ENCODE data around the gene CRLF1. TPM values are rescaled to one million over a fixed set of nuclear protein-coding genes. Genes with fewer than 3 reads are reported as not detected.
A peak's percentile ranks its signal among the peaks of the same experiment; 100 is the strongest.
"Not testable (repeated sequence)": the region's sequence is repeated elsewhere in the genome, so short reads cannot be mapped to it uniquely, and the experiment has no call there.

The CRLF1 gene
- total and polyA plus RNA-seq, 12 donors = 0.44 to 111 (median 21.3) TPM

DNA sequence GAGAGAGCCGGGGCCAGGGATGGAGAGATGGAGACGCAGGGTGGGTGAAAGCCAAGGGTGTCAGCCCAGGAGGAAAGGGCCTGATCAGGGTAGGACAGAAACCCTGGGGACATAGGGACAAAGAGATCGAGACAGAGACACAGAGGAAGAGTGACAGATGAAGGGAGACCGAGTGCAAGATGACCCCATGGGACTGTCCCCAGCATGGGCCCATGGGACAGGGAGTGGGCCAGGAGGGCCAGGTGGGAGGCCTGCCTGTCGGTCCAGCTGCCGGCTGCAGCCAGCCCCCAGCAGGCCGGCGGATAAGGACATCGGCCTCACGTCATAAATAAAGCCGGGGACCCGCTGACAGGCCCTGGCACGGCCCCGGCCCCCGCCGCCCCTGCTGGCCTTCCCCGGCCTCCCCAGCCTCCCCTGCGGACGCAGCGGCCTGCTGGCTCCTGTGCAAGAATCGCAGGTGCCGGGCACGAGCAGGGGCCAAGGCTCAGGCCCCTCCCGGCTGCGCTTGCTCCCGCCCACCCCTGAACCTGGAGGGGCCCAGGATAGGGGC is 11.7 kb downstream of the CRLF1 start:
- TF ChIP-seq CTCF (IDR thresholded peaks at IDR 0.05) (no peak), POLR2A (IDR thresholded peaks at IDR 0.05) (no peak)
- Histone ChIP-seq H3K27ac (peak overlapping the region in 1 of 5 donors; percentile 38), H3K36me3 (replicated peaks in 1 of 2) (peaks cover 0 to 4% of the 10 kb centered on the region in 2 donors), H3K9me3 (replicated peaks in 1 of 3) (no peaks in the 10 kb centered on the region), H3K27me3 (no peaks in the 10 kb centered on the region), H3K4me3 (no peak overlapping the region), H3K4me1 (replicated peaks in 1 of 2) (peaks cover 0 to 24% of the 10 kb centered on the region in 2 donors)
- DNase-seq = no peak
- intact Hi-C loops (cut with DNase I) = loop anchor here (5.0 to 10.0 kb wide), 3 partner anchors 140 to 252 kb away; no protein-coding TSS in a partner anchor
- 16 to 38% (median 33%) methylated on average over 14 to 26 of the region's 26 CpGs for WGBS, 4 donors

GRCh38 chr19:18594096-18594823 is 12.3 kb downstream of the CRLF1 start:
- peak; percentile 73 to 85 (median 76) for DNase-seq
- Histone ChIP-seq H3K27me3 (no peaks in the 10 kb centered on the region), H3K9me3 (replicated peaks in 1 of 3) (no peaks in the 10 kb centered on the region), H3K4me3 (peak overlapping the region in 1 of 4 donors; percentile 41), H3K36me3 (replicated peaks in 1 of 2) (peaks cover 0 to 4% of the 10 kb centered on the region in 2 donors), H3K27ac (peak overlapping the region in 2 of 5 donors; percentile 3 to 38), H3K4me1 (replicated peaks in 1 of 2) (peaks cover 6 to 30% of the 10 kb centered on the region in 2 donors)
- TF ChIP-seq CTCF (IDR thresholded peaks at IDR 0.05) = peak; percentile 36 to 91 (median 74)
- TF ChIP-seq POLR2A (IDR thresholded peaks at IDR 0.05) = no peak
- WGBS, 4 donors = 1 to 6% (median 1%) methylated on average over 14 to 54 of the region's 54 CpGs
- intact Hi-C loops (cut with DNase I) = loop anchor here (5.0 to 10.0 kb wide), 3 partner anchors 139 to 253 kb away; no protein-coding TSS in a partner anchor

DNA sequence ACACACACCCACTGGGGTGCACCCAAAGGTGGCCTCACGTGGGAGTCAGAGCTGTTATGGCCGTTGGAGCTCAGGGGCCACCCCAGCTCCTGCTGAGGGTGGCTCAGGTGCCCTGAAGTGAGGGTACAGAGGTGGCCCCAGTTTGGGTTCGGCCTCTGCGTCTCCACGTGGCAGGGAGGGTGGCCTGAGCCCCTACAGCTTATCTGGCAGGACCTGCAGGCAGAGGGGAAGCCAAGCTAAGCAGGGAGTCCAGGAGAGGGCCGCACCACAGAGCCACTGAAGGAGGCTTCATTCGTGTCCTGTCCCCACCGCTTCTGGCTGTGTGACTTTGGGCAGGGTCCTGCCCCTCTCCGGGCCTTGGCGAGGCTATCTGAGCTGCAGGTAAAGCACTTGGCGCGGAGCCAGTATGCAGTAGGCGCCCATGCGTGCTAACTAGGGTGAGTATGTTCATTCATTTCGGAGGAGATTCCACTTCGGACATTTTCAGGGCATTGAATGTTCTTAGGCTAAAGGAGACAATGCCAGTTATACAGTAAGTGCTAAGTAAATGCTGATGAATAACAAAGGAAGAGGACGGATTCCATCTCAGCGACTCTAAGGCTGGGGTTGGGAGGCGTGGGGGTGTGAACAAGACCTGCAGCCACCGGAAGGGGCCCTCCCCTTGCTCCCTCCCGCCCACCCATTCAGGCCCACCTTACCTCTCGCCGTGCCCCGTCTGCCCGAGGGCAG is 13.1 kb downstream of the CRLF1 start:
- WGBS, 4 donors = 35 to 43% (median 39%) methylated on average over 17 to 25 of the region's 25 CpGs
- Histone ChIP-seq H3K27me3 (no peaks in the 10 kb centered on the region), H3K27ac (peak overlapping the region in 1 of 5 donors; percentile 3), H3K36me3 (replicated peaks in 1 of 2) (peaks cover 0 to 4% of the 10 kb centered on the region in 2 donors), H3K9me3 (replicated peaks in 1 of 3) (no peaks in the 10 kb centered on the region), H3K4me3 (peak overlapping the region in 1 of 4 donors; percentile 41), H3K4me1 (replicated peaks in 1 of 2) (peaks cover 10 to 33% of the 10 kb centered on the region in 2 donors)
- intact Hi-C loops (cut with DNase I) = loop anchor here (5.0 to 10.0 kb wide), 3 partner anchors 139 to 254 kb away; no protein-coding TSS in a partner anchor
- peak in 2 of 7 donors; percentile 45 to 64 for DNase-seq
- TF ChIP-seq CTCF (IDR thresholded peaks at IDR 0.05) (no peak), POLR2A (IDR thresholded peaks at IDR 0.05) (no peak)

GRCh38 chr19:18592732-18593131 is 13.9 kb downstream of the CRLF1 start:
- 68 to 76% (median 71%) methylated on average over 4 to 5 of the region's 5 CpGs for WGBS, 4 donors
- not testable (repeated sequence) for H3K27ac ChIP-seq; H3K36me3 ChIP-seq (replicated peaks in 1 of 2); H3K27me3 ChIP-seq; H3K4me3 ChIP-seq; H3K9me3 ChIP-seq (replicated peaks in 1 of 3)
- peaks cover 10 to 41% of the 10 kb centered on the region in 2 donors for H3K4me1 ChIP-seq (replicated peaks in 1 of 2)
- DNase-seq = peak in 1 of 7 donors; percentile 41
- intact Hi-C loops (cut with DNase I) = loop anchor here (5.0 to 10.0 kb wide), 3 partner anchors 138 to 255 kb away; no protein-coding TSS in a partner anchor

Measured in adrenal gland (tissue), 12 donors.